Endothelial cell of umbilical vein (primary cell): Measurements from ENCODE around the gene PPM1L. TPM values are rescaled to one million over a fixed set of nuclear protein-coding genes. Genes with fewer than 3 reads are reported as not detected.

Experiments used
- BruUV-seq: library from RNA; stranded (reverse); fragments of 400-500 nt; replicated peaks from 2 replicates; lab custom pipeline; 2021; lab: Mats Ljungman, UMichigan
- CTCF ChIA-PET: fragments of 300-600, 350-600 bp; sonication (Branson Sonifier 250); formaldehyde crosslinking; loops from one replicate; lab custom pipeline; 2021; ENCODE audit warnings: antibody characterized with exemption, inconsistent platforms; lab: Charles Lee
- POLR2A ChIA-PET: fragments of 300-600, 350-600 bp; sonication (Branson Sonifier 250); formaldehyde crosslinking; loops from one replicate; lab custom pipeline; 2021; ENCODE audit warnings: antibody characterized with exemption, inconsistent platforms; lab: Charles Lee
- DNase-seq: peaks from one replicate; pipeline ENCODE4 v3.0.0-alpha.2; 2011; ENCODE audit warnings: low read depth, low spot score
- FAIRE-seq: peaks from 2 replicates; lab custom pipeline; 2011; peaks lifted over from hg19 to GRCh38; lab: Jason Lieb, UNC
- H2AFZ ChIP-seq: 2 replicates; pipeline ENCODE4 v1.6.0; 2012; ENCODE audit warnings: low read depth, low read length, control low read depth, inconsistent platforms
- H3K27ac ChIP-seq: 2 replicates; pipeline ENCODE4 v1.5.1; 2011; ENCODE audit warnings: low read depth, mild to moderate bottlenecking, control low read depth, low read length, moderate library complexity; ENCODE audit not compliant: insufficient read depth
- H3K27me3 ChIP-seq, 2 experiments: 2 replicates each; pipeline versions ENCODE4 v1.6.0 to v1.6.1; 2011; ENCODE audit warnings: low read length in 2 of 2, mixed read lengths in 1 of 2; ENCODE audit not compliant: control insufficient read depth in 2 of 2, insufficient read depth in 2 of 2
- H3K36me3 ChIP-seq, 2 experiments: 2 replicates in 1 of 2; 3 replicates in 1 of 2; pipeline ENCODE4 v1.5.1; 2011; ENCODE audit warnings: low read length in 2 of 2, mild to moderate bottlenecking in 1 of 2, moderate library complexity in 1 of 2; ENCODE audit not compliant: control insufficient read depth in 2 of 2, insufficient read depth in 2 of 2; ENCODE audit errors: extremely low read depth in 1 of 2
- H3K4me1 ChIP-seq: 3 replicates; pipeline ENCODE4 v1.5.1; 2011; ENCODE audit warnings: mild to moderate bottlenecking, low read length; ENCODE audit not compliant: control insufficient read depth, insufficient read depth; ENCODE audit errors: extremely low read depth
- H3K4me2 ChIP-seq: 2 replicates; pipeline ENCODE4 v1.6.1; 2011; ENCODE audit warnings: low read length, control low read depth, mixed read lengths; ENCODE audit not compliant: insufficient read depth
- H3K4me3 ChIP-seq, 3 experiments: fragments of 200-600 bp in 1 of 3; sonication (generic), shearing (Covaris generic) in 1 of 3; replicated peaks in 1 of 3; 2 replicates each; pipeline ENCODE4 v1.5.1; 2011 to 2016; ENCODE audit warnings: control low read depth in 3 of 3, low read length in 3 of 3, mild to moderate bottlenecking in 2 of 3, inconsistent platforms in 1 of 3, low read depth in 1 of 3, moderate library complexity in 1 of 3; ENCODE audit not compliant: insufficient read depth in 1 of 3
- H3K79me2 ChIP-seq: 2 replicates; pipeline ENCODE4 v1.6.0; 2012; ENCODE audit warnings: low read length, inconsistent platforms; ENCODE audit not compliant: control insufficient read depth, insufficient read depth
- H3K9ac ChIP-seq: replicated peaks from 2 replicates; pipeline ENCODE3; 2011; ENCODE audit warnings: low read length, control low read depth; ENCODE audit not compliant: insufficient read depth; ENCODE audit errors: extremely low read depth
- H3K9me1 ChIP-seq: replicated peaks from 3 replicates; pipeline ENCODE4 v1.6.0; 2011; ENCODE audit warnings: mild to moderate bottlenecking, low read length; ENCODE audit not compliant: control insufficient read depth, insufficient read depth; ENCODE audit errors: extremely low read depth
- H3K9me3 ChIP-seq: replicated peaks from 2 replicates; pipeline ENCODE4 v1.5.1; 2012; ENCODE audit warnings: low read length, inconsistent platforms; ENCODE audit not compliant: control insufficient read depth, insufficient read depth
- H4K20me1 ChIP-seq: replicated peaks from 2 replicates; pipeline ENCODE3; 2011; ENCODE audit warnings: mild to moderate bottlenecking, low read length; ENCODE audit not compliant: control insufficient read depth, insufficient read depth; ENCODE audit errors: extremely low read depth
- CTCF ChIP-seq, 2 donors: IDR thresholded peaks; 1 replicate in 1 of 2; 2 replicates in 1 of 2; pipeline ENCODE4 v1.5.1; 2011; ENCODE audit warnings: low read length in 2 of 2, mild to moderate bottlenecking in 2 of 2, moderate library complexity in 2 of 2, control low read depth in 1 of 2, inconsistent platforms in 1 of 2, low read depth in 1 of 2; ENCODE audit not compliant: insufficient read depth in 1 of 2; ENCODE audit errors: extremely low read depth in 1 of 2
- FOS ChIP-seq: IDR thresholded peaks from 2 replicates; pipeline ENCODE4 v1.6.1; 2011; ENCODE audit warnings: mild to moderate bottlenecking, low read length, moderate library complexity, borderline replicate concordance; ENCODE audit not compliant: insufficient read depth
- GATA2 ChIP-seq: IDR thresholded peaks from 2 replicates; pipeline ENCODE4 v1.7.0; 2011; ENCODE audit warnings: low read depth, mild to moderate bottlenecking, moderate library complexity, mixed read lengths, low read length; ENCODE audit not compliant: insufficient read length, insufficient read depth
- JUN ChIP-seq: IDR thresholded peaks from 2 replicates; pipeline ENCODE4 v1.6.1; 2011; ENCODE audit warnings: borderline replicate concordance, low read depth; ENCODE audit not compliant: insufficient read length, insufficient read depth
- MAX ChIP-seq: IDR thresholded peaks from 2 replicates; pipeline ENCODE4 v1.6.1; 2011; ENCODE audit not compliant: insufficient read depth, insufficient read length
- MYC ChIP-seq: IDR thresholded peaks from one replicate; pipeline ENCODE4 v1.6.1; 2011; ENCODE audit warnings: mild to moderate bottlenecking, low read depth, low read length
- POLR2A ChIP-seq: IDR thresholded peaks from 2 replicates; pipeline ENCODE4 v1.6.1; 2012; ENCODE audit warnings: low read depth, mild to moderate bottlenecking, control low read depth, low read length
- POLR2AphosphoS5 ChIP-seq: IDR thresholded peaks from 2 replicates; pipeline ENCODE4 v1.6.1; 2012; ENCODE audit warnings: low read depth, mild to moderate bottlenecking, control low read depth, low read length, moderate library complexity; ENCODE audit not compliant: insufficient read depth
- dilution Hi-C: fragments of 300-500 bp; cut with MboI; formaldehyde crosslinking; loops from one replicate; pipeline ENCODE4 v1.15.0; 2019; ENCODE audit warnings: low sequenced_read_pairs; ENCODE audit not compliant: extremely low pct_ligation_motif_present
- intact Hi-C: fragments of 100-400 bp; cut with micrococcal nuclease; formaldehyde crosslinking; loops from one replicate; pipeline ENCODE4 v1.10.0; 2022
- polyA plus RNA-seq, 4 experiments: library from polyadenylated mRNA; depleted of rRNA in 3 of 4; stranded (reverse) in 3 of 4; unstranded in 1 of 4; fragments of >200 nt; gene quantifications; 2 replicates each; pipeline versions ENCODE4 v1.2.1 to v1.2.3, GENCODE V29; 2011 to 2012; ENCODE audit warnings: missing spikeins in 1 of 4
- total RNA-seq: library from RNA; stranded (reverse); gene quantifications from 2 replicates; pipeline ENCODE4 v1.2.3, GENCODE V29; 2021

PPM1L gene
- total and polyA plus RNA-seq, 2 donors (not counting 3 experiments of a cell fraction or from before 2014, with no cell fraction given): 0.63 to 2.9 TPM

- Histone ChIP-seq H3K36me3 (no peaks in the 10 kb centered on the region), H3K9ac (no peak overlapping the region), H4K20me1 (no peaks in the 10 kb centered on the region), H2AFZ (no peak overlapping the region), H3K27me3 (no peaks in the 10 kb centered on the region), H3K27ac (no peak overlapping the region), H3K4me1 (no peaks in the 10 kb centered on the region), H3K79me2 (no peaks in the 10 kb centered on the region), H3K4me2 (no peak overlapping the region), H3K9me3 (no peaks in the 10 kb centered on the region), H3K9me1 (no peaks in the 10 kb centered on the region), H3K4me3 (no peak overlapping the region)
- TF ChIP-seq POLR2AphosphoS5 (no peak), FOS (no peak), GATA2 (no peak), MAX (no peak), POLR2A (no peak)
- no peak for FAIRE-seq
- no peak for DNase-seq
- no TSS peak for BruUV-seq
- POLR2A ChIA-PET: no interaction called here
- intact Hi-C loops: no loop called here
- CTCF ChIA-PET: no interaction called here
- dilution Hi-C loops: no loop called here
Measured at GRCh38 chr3:160876643-160877042, 120.6 kb downstream of the PPM1L start.

- no peak overlapping the region for H2AFZ ChIP-seq
- H3K4me2 ChIP-seq: no peak overlapping the region
- no peaks in the 10 kb centered on the region for H4K20me1 ChIP-seq
- FAIRE-seq (no peak), DNase-seq (no peak)
- dilution Hi-C loops (no loop called here), intact Hi-C loops (no loop called here)
- H3K27ac ChIP-seq: no peak overlapping the region
- no peaks in the 10 kb centered on the region for H3K27me3 ChIP-seq
- H3K36me3 ChIP-seq: no peaks in the 10 kb centered on the region
- no peaks in the 10 kb centered on the region for H3K79me2 ChIP-seq
- ChIA-PET POLR2A (no interaction called here), CTCF (no interaction called here)
- TF ChIP-seq FOS (no peak), MAX (no peak), MYC (no peak), CTCF (IDR thresholded peaks at IDR 0.05; ENCODE audit: extremely low read depth in 1 of 2, insufficient read depth in 1 of 2, low read depth in 1 of 2, low read length in 2 of 2) (no peak), POLR2A (no peak), POLR2AphosphoS5 (no peak), JUN (no peak)
- H3K9me3 ChIP-seq: no peaks in the 10 kb centered on the region
- no peaks in the 10 kb centered on the region for H3K9me1 ChIP-seq
- no peak overlapping the region for H3K9ac ChIP-seq
- no peak overlapping the region for H3K4me3 ChIP-seq
- BruUV-seq: no TSS peak
- no peaks in the 10 kb centered on the region for H3K4me1 ChIP-seq
Measured at GRCh38 chr3:160879859-160880258, 123.8 kb downstream of the PPM1L start.
